ENCODE data around the gene METTL15.
"Not testable (repeated sequence)": the region's sequence is repeated elsewhere in the genome, so short reads cannot be mapped to it uniquely, and the experiment has no call there.

The METTL15 gene

DNA sequence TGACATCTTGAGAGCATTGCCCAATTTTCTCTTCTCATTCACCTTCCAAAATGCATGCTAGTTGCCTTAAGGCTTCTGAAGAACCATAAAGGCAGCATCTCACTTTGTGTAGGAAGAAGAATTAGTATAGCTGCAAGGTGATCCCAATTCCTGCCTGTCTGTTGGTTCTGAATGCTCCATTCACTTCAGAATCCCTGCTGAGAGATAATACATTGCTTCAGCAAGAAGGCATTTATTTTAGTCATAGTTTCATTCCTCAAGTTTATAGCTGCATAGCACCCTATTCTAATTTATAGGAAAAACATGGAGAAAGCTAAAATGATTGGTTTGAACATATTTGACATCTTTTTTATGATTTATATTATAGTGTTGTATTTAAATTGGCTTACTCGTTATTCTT is 181.3 kb downstream of the METTL15 start:
- no peak for DNase-seq

GRCh38 chr11:28290995-28291394 is 182.8 kb downstream of the METTL15 start:
- DNase-seq: not testable (repeated sequence)

DNA sequence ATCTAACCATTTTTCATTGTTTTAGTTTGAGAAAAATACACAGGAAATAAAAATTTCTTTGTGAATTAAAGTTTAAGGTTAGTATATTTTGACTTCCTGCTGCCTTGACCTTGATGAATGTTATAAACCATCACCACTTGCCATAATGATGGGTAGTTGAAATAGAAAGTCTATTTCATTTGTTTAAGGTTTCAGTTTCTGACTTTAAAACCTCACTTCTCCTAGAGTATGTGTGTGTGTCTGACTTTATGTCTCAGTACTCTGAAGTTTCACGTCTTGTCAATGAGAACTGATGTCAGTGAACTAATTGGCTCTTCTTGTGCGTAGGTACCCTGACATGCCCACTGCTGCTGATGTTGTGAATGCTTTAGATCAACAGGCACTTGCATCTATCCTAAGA is 188.2 kb downstream of the METTL15 start:
- DNase-seq: no peak

DNA sequence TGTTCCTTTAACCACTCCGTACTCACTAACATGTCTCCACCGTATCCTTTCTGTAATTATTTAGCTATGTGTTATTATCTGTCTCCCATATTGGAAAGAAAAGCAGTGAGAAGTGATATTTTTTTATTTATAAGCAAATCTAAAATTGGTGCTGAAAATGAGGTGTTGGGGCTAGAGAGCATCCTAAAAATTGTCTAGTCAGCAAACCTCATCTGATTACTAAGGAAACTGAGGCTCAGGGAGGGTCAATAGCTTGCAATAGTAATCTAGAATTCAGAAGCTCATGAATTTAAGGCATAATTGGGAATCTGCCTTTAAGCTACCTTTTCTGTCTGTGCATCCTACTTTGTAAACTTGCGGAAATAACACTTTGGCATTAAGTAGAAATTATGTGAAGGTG is 190.0 kb downstream of the METTL15 start:
- DNase-seq: no peak

DNA sequence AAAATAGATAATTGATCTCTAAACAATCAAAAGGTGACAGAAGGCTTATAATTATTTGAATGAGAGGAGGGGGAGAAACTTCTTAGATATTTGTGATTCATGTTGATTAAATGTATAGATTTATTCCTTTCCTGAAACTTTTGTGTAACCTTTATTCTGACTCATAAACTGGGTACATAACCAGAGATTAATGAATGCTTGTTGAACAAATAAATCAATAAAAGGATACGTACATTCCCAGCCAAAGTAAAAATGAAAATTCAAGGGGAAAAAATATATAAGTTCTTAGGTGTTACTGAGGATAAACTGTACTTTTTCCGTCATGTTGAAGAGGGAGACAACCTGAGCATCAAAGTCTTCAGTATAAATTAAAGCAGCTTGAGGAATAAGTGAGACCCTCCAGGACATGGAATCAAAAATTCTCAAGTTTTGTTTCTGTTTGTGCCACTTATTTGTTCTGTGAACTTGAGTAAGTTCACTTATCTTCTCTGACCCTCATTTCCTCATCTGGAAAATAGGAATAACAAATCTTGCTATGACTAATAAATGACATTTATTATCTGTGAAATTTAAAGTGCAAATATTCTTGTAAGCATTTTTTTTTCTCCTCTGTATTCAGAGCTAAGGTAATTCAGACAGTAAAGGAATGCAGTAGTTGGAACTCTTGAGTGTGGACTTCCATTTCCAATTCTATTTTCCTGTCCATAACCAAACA is 195.4 kb downstream of the METTL15 start:
- no peak for DNase-seq

DNA sequence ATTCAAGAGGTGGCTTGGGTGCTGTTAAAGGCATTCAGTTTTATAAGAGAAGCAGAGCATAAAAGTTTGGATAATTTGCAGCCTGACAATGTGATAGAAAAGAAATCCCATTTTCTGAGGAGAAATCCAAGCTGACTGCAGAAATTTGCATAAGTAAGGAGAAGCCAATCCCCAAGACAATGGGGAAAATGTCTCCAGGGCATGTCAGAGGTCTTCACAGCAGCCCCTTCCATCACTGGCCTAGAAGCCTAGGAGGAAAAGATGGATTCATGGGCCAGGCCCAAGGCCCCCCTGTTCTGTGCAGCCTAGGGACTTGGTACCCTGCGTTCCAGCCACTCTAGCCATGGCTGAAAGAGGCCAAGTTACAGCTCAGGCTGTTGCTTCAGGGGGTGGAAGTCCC is 207.3 kb downstream of the METTL15 start:
- DNase-seq: no peak

DNA sequence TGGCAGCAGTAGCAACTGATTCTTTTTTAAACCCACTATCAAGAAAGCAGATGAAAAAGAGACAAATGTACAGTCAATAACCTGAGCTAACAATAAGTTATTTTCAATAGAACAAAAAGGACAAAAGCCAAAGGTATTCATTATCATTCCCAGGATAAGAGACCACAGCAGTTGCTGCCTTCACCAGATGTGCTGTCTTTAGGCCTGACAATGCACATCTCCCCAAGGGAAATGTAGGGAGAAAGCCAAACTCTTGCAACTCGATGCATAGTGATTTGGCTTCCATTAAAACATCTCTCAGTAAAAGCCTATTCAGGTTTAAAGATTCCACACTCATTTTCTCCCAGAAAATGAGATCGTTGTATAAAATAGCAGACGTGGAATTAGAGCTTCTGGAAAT is 210.7 kb downstream of the METTL15 start:
- no peak for DNase-seq

GRCh38 chr11:28323621-28324020 is 215.4 kb downstream of the METTL15 start:
- DNase-seq: no peak

- not testable (repeated sequence) for DNase-seq
Observed at GRCh38 chr11:28332393-28332792, 224.2 kb downstream of the METTL15 start.

DNA sequence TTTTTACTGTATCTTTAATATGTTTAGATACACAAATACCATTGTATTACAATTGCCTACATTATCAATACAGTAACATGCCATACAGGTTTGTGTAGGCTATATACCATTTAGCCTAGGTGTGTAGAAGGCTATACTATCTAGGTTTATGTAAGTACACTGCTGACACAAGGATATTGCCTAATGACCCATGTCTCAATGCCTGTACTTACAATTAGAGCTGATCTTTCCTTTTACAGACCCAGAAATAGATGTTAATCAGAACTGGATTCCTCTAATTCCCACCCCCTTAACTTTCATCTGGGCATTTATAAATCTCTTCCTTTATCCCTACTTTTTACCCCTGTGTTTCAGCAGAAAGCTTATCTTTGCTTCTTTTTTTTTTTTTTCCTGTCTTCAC is 229.5 kb downstream of the METTL15 start:
- DNase-seq: no peak

DNA sequence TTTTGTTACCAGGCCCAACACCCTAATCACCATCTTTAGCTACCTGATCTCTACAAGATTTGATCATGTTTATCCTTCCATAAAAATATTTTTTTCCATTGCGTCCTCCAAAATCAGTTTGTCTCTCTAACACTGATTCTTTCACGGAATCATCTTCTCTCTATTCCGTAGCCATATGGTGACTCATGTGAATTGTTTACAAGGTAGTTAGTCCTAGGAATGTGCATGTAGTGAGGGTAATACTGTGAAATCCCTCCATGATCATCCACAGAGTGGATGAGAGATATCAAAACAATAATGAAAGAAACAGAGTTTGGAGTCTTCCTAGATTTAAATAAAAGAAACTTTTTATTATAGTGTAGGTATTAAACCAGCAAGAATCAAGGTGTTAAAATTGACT is 230.2 kb downstream of the METTL15 start:
- no peak for DNase-seq

GRCh38 chr11:28339488-28339887 is 231.3 kb downstream of the METTL15 start:
- no peak for DNase-seq

GRCh38 chr11:28342716-28343115 is 234.5 kb downstream of the METTL15 start:
- no peak for DNase-seq

DNA sequence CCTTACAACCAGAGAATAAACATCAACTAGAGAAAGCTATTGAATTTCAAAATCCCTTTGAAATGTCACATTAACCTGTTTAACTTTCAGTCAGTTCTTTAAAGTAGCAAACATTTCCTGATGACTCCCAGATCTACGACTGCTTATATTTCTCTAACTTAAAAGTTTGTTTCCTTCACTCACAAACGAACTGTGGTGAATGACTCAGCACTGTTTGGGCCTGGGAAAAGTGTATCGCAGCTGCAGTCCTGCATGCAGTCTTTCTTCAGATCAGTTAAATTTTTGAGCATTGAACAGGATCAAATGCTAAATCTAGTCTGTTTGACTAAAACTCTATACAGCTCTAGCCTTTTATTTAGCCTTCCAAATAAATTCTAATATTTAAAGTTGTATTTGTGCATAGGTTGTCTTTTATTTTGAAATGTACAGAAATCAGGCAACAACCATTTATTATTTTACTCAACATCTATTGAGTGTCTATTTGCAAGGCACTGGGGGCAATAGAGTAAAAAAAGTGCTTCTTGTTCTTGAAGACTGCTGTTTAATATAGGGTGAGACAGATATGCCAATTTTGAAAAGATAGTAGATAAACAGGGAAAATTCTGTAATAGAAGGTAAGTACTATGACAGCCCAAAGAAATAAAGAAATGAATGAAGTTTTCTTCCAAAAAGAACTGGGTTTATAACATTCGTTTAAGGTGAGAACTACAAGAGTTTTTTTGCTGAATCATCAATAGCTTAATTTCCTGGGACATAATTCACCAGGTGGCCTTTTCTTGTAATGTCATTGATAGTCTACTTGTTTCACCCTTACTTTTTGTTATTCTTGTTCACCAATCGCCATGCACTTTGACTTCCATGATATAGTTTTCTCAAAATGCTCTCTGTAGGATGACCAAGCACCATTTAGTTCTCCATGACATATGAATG is 235.4 kb downstream of the METTL15 start:
- DNase-seq: no peak

- no peak for DNase-seq
Observed at GRCh38 chr11:28346209-28346608, 238.0 kb downstream of the METTL15 start.

DNA sequence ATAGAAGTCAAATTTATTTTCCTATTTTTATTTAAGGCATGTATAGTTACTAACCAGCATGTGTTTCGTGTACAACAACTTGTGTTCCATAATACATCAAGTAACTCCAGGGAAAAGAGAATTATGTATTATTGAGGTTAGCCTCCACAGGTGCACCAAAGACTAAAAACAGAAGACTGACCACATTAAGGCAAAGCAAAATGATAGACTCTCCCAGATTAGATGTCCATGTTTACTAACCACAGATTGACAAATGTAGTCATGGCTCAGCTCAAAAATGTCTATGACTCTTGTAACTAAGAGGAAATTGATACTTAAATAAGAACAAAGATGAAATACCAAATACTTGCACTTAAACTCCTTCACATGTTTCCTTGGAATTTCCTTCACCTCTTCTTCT is 238.5 kb downstream of the METTL15 start:
- no peak for DNase-seq

GRCh38 chr11:28347371-28347770 is 239.2 kb downstream of the METTL15 start:
- DNase-seq: no peak

DNA sequence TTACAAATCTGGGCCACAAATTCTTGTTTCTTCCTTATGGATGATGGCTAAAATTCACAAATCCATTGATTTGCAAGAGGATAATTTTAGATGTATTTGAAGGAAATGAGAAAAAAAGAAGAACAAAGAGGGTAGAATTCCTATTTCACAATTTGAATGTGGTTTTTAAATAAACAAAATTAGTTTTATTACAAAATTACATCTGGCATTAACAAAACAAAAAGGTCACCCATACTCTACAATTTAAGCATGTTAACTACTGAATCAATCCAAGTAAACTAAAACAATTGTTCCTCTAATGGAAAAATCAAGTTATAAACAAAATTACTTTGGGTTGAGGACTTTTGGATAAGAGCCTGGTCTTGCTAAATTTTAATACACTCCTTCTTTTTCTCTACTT is 242.0 kb downstream of the METTL15 start:
- no peak for DNase-seq

GRCh38 chr11:28353991-28354390 is 245.8 kb downstream of the METTL15 start:
- DNase-seq: no peak

- peak in 1 of 56 donors; percentile 1 for DNase-seq
Observed at GRCh38 chr11:28366549-28367346, 258.6 kb downstream of the METTL15 start.

DNA sequence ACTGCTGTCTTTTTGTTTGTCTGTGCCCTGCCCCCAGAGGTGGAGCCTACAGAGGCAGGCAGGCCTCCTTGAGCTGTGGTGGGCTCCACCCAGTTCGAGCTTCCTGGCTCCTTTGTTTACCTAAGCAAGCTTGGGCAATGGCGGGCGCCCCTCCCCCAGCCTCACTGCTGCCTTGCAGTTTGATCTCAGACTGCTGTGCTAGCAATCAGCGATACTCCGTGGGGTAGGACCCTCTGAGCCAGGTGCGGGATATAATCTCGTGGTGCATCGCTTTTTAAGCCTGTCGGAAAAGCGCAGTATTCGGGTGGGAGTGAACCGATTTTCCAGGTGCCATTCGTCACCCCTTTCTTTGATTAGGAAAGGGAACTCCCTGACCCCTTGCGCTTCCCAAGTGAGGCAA is 269.9 kb downstream of the METTL15 start:
- not testable (repeated sequence) for DNase-seq
